Measurements from ENCODE around the gene WDR19.

GRCh38 chr4:39154009-39154408 is 28.3 kb upstream of the WDR19 start:
- TF ChIP-seq RAD21 (IDR thresholded peaks at IDR 0.05; ENCODE audit: low read length) (no peak), CTCF (conservative IDR thresholded peaks at IDR 0.05; ENCODE audit: low read depth, low read length) (no peak), POLR2A (IDR thresholded peaks at IDR 0.05; ENCODE audit: low read depth, low read length) (no peak), SMC3 (IDR thresholded peaks at IDR 0.05; ENCODE audit: low read depth, low read length) (no peak), ELK1 (IDR thresholded peaks at IDR 0.05; ENCODE audit: borderline replicate concordance, low read depth, low read length) (no peak), MAFK (IDR thresholded peaks at IDR 0.05; ENCODE audit: low read depth, low read length) (no peak), MXI1 (IDR thresholded peaks at IDR 0.05; ENCODE audit: borderline replicate concordance, low read depth, low read length) (no peak), USF2 (IDR thresholded peaks at IDR 0.05; ENCODE audit: low read depth, low read length) (no peak)

Data from IMR-90 (cell line).